Inferior parietal cortex (tissue), 1 donor: ENCODE results near the gene BRD9.

Experiments
- DNase-seq: peaks from one replicate; pipeline ENCODE4 v3.0.0-alpha.2; 2016; ENCODE audit errors: extremely low spot score

The BRD9 gene

GRCh38 chr5:878125-878524, 14.5 kb downstream of the BRD9 start:
- no peak for DNase-seq

DNA sequence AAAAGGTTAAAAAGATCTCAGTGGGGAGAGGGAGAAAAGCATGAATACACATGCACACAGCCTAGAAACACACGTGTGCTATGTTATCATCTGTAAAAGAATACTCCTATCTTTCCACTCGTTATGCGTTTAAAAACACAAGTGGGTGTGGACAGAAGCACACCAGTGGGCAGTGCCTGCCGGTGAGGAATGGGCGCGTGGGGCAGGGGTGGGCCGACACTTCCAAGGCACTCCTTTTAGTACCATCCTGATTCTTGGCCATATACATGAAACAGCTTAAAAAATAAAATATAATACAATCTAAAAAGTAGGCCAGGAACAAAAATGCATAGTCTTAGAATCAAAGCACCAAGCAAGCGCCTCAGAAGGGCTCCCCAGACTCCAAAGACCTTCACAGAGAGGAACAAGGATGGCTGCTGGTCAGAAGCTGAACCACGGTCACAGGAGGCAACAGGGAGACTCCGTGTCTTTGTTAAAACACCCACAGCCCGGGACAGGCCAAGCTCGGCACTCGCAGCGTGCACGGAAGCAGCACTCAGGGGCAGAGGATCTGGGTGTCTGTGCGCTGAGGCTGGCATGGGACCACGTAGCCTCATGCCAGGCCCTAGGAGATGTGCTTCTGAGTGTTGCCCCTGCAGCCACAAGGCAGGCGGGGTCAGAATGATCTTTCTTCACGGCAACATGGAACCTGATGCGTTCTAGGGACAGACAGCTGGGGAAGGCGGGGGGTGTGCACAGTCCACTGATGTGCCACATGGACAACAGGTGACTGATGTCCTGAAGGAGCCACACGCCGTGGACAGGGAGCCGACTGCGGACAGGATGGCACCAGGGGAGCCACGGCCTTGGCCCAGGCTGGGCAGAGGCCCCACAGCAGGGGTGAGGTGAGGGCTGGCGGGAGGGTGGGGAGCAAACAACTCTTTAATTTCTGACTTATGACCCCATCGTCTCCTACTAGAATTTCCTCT, 15.9 kb downstream of the BRD9 start:
- no peak for DNase-seq

- no peak for DNase-seq
Observed at GRCh38 chr5:875931-876330, 16.7 kb downstream of the BRD9 start.

DNA sequence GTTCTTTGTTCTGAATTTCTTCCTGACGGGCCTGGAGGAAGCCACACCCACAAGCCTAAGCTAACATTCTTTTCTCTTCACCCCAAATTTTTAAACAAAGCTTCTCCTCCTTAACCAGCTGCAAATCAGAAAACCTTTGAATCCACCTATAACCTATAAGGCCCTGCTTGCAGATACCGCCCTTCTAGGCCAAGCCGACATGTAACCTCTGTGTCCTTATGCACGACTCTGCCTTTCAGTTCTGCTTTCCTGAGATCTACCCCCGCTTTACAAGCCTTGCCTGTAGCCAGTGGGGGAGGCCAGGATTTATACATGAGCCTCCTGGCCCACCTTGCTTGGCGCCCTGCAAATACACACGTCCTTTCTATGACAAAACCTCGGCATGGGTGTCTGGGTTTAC, 19.3 kb downstream of the BRD9 start:
- DNase-seq: no peak

GRCh38 chr5:872301-872700, 20.3 kb downstream of the BRD9 start:
- DNase-seq: no peak

DNA sequence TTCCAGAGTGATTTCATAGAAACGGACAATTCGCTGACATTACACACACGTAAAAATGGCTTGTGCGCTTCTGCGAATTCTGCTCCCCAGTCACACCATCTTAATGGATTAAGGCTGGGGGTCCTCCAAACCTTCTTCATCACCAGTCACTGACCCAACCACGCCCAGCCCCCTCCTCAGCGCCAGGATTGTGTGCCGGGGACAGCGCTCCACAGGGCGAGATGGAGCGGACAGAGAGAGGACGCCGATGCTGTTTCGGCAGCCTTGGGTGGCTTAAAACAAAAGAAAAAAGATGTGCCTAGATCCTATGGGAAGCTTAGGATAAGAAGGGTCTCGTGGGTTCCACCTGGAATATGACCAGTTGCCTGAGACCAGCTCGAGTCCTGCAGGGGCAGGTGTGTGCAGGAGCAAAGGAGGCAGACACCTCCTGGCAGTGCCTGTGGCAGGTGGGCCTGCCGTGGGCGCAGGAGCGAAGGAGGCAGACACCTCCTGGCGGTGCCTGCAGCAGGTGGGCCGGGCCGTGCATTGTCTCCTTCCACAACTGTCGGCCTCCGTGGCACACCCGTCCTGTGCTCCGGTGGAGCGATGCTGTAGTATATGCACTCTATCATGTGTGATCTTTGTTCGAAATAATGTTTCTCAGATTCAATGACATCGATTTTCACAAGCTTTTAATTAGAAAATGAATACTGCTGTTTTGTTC, 20.9 kb downstream of the BRD9 start:
- DNase-seq: no peak

DNA sequence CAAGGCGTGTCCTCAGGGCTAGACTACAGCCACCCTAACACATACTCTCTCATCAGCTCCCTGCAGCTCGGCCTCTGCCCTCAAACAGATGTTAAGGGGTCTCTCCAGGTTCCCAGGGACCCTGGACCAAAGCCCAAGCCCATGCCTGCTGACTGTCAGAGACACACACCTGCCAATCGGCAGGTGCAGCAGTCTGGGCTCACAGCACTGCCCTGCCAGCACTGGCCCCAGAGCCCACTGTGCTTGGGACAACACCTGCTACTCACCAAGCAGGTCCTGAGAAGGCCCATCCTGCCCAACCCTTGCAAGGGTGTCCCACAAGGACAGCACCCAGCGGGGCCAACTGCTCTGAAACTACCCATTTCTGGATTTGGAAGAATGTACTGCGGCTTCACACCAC, 21.6 kb downstream of the BRD9 start:
- DNase-seq: no peak

DNA sequence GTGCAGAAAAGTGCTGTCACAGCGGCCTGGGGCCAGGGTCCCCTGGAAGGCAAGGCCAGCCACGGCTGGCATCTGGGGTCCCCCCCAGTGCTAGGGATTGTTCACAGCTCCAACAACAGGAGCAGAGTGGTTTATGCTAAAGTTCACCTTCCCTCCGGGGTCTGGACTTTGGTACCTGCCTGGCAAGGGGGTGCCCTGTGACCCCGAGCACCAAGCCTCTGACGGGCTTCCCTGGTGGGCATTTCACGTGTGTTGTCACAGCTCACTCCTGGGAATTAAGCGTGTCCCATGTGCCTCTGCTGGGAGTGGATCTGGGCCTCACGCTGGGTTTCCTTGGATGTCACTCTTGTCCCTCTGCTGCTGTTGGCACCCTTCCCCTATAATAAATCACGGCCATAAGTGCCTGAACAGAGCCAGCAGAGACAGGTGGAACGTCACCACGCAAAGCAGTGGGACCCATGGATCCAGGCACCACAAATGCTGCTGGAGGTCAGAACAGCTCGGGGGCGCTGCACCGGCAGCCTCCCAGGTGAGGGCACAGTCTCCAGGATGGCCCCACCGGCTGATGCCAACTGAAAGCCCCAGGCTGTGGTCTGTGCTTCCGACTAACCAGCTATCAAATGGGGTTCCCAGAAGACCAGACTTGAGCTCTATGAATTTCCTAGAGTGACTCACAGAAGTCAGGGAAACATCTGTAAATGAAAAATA, 24.0 kb downstream of the BRD9 start:
- no peak for DNase-seq

GRCh38 chr5:867300-867870, 25.2 kb downstream of the BRD9 start:
- no peak for DNase-seq

GRCh38 chr5:865771-866170, 26.8 kb downstream of the BRD9 start:
- no peak for DNase-seq

- no peak for DNase-seq
Observed at GRCh38 chr5:865168-865521, 27.5 kb downstream of the BRD9 start.

GRCh38 chr5:864492-865167, 28.0 kb downstream of the BRD9 start:
- DNase-seq: no peak

DNA sequence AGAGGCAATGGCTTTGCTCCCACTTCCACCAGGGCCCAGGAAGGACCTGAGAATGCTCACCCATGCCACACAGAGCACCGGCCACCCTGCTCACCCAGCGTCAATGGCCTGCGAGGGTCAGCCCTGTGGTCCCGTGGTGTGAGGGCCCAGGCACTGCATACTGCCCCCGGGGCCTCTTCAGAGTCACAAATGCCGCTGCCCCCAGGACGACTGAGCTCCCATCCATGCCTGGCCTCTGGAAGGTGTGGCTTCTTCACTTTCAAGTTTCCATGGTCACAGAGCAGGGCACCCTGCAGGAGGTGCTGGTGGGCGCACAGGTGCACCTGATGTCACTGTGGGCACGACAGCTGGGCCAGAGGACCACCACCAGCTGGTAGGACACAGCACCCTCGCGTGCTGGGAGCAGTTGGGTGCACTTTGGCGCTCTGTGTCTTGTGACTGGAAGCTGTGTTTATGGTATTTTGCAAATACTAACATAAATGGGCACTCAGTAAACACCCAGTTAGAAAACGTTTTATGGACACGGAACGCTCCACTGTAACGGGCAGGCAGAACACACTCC, 29.3 kb downstream of the BRD9 start:
- DNase-seq: no peak

GRCh38 chr5:862367-863243, 30.0 kb downstream of the BRD9 start:
- DNase-seq: no peak

DNA sequence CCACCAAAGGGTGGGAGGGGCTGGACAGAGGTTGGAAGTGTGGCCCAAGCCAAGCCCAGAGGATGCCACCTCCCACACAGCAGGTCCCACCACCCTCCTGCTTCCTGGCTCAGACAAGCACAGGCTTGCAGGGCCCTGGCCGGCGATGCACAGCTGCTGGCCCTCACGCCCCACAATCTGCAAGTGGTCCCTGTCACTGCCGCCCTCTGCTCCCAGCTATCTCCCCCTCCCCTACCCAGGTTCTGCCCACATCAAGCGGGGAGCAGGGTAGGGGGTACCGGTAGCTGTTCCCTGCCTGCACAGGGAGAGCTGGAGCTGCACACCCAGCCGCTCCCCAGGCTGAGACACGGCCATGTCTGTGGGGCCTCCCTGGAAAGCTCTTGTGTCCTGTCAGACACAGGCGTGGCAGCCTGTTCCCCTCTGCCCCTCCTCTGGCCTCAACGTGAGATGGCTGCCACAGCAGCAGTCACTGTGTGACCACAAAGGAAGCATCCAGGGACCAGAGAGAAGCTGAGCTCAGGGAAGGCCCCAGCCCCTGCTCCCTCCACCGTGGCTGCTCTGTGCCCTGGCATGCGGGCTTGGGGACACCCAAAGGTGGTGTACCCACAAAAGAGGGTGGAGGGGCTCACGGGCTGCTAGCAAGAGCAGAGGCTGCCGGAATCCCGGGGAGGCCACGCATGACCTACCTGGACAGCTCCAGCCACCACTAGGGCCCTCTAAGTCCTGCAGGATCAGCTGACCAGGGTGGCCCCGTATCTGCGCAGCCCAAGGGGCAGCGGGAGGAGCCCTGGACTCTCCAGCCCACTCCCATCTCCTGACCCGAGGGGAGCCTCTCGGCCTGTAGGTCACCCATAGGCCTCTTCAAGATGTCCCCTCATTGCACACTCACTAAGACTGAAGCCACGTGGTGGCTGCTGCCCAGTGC, 30.9 kb downstream of the BRD9 start:
- DNase-seq: no peak

DNA sequence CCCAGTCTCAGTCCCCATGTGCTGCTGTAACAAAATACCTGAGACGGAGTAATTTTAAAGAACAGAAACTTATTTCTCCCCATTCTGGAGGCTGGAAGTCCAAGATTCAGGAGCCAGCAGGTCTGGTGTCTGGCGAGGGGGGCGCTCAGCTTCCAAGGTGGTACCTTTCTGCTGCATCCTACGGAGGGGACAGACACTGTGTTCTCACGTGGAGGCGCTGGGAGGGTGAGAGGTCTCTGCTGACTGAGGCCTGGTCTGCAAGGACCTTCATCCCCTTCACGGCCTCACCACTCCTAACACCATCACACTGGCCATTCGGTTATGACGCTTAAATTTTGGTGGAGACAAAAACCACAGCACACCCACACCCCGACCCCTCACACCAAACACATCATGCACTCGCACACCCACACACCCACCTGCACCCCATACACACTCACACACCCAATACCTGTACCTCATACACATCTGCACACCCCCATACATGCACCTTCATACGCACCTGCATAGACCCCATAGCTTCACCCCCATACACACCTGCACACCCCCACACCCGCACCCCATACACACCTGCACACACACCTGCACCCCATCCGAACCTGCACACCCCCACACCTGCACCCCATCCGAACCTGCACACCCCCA, 32.0 kb downstream of the BRD9 start:
- DNase-seq: no peak

GRCh38 chr5:859798-860296, 32.8 kb downstream of the BRD9 start:
- no peak for DNase-seq

DNA sequence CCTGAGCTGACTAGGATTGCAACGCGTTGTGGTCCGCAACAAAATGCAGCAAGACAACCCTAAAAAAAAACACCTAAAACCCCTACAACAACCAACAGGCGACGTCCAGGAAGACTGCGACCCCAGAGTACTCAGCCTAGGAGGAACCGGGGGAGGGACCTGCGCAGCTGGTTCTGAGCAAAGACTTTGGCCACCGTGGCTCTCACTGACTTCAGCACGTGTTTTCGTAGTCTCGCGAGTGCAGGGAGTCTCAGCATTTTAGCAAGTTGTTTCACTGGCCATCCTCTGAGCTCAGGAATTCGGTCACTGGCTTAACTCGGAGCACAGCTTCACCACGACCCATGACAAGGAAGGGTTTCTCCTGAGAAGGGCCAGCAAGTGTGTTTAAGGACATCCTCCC, 33.2 kb downstream of the BRD9 start:
- no peak for DNase-seq
